ENCODE data around the gene GRK1. TPM values are rescaled to one million over a fixed set of nuclear protein-coding genes. Genes with fewer than 3 reads are reported as not detected.

GRK1 gene
- total RNA-seq, 4 donors from 2014 or later = 0.88 to 1.7 TPM; not detected in 2

- peak in 1 of 3 donors; percentile 38 for DNase-seq
Measured at GRCh38 chr13:113730258-113730691, 63.3 kb downstream of the GRK1 start.

GRCh38 chr13:113730831-113731191, 63.8 kb downstream of the GRK1 start:
- no peak overlapping the region for H3K27ac ChIP-seq
- H3K36me3 ChIP-seq = no peaks in the 10 kb centered on the region
- TF ChIP-seq CTCF (IDR thresholded peaks at IDR 0.05) (no peak), POLR2A (IDR thresholded peaks at IDR 0.05) (no peak)
- no peak overlapping the region for H3K4me3 ChIP-seq
- no peaks in the 10 kb centered on the region for H3K4me1 ChIP-seq
- no peaks in the 10 kb centered on the region for H3K27me3 ChIP-seq
- peak in 1 of 3 donors; percentile 32 for DNase-seq
- peaks cover 0 to 3% (median 0%) of the 10 kb centered on the region in 4 donors for H3K9me3 ChIP-seq

More at GRCh38 chr13:113730258-113730691, 63.3 kb downstream of the GRK1 start:
- TF ChIP-seq CTCF (IDR thresholded peaks at IDR 0.05) (no peak), POLR2A (IDR thresholded peaks at IDR 0.05) (no peak)
- Histone ChIP-seq H3K9me3 (peaks cover 0 to 3% (median 0%) of the 10 kb centered on the region in 4 donors), H3K27ac (no peak overlapping the region), H3K36me3 (no peaks in the 10 kb centered on the region), H3K4me1 (no peaks in the 10 kb centered on the region), H3K27me3 (no peaks in the 10 kb centered on the region), H3K4me3 (no peak overlapping the region)

GRCh38 chr13:113731192-113732175, 64.5 kb downstream of the GRK1 start:
- TF ChIP-seq CTCF (IDR thresholded peaks at IDR 0.05) (no peak), POLR2A (IDR thresholded peaks at IDR 0.05) (no peak)

GRCh38 chr13:113732176-113732960, 65.3 kb downstream of the GRK1 start:
- H3K27me3 ChIP-seq = no peaks in the 10 kb centered on the region
- H3K9me3 ChIP-seq = no peaks in the 10 kb centered on the region
- TF ChIP-seq POLR2A (IDR thresholded peaks at IDR 0.05) = no peak
- TF ChIP-seq CTCF (IDR thresholded peaks at IDR 0.05) = no peak
- no peaks in the 10 kb centered on the region for H3K4me1 ChIP-seq
- no peak overlapping the region for H3K27ac ChIP-seq
- no peaks in the 10 kb centered on the region for H3K36me3 ChIP-seq
- DNase-seq = peak in 1 of 3 donors; percentile 43
- no peak overlapping the region for H3K4me3 ChIP-seq

More at GRCh38 chr13:113731192-113732175, 64.5 kb downstream of the GRK1 start:
- no peak overlapping the region for H3K4me3 ChIP-seq
- H3K9me3 ChIP-seq = peaks cover 0 to 3% (median 0%) of the 10 kb centered on the region in 4 donors
- H3K36me3 ChIP-seq = no peaks in the 10 kb centered on the region
- peak in 1 of 3 donors; percentile 39 for DNase-seq
- H3K27me3 ChIP-seq = no peaks in the 10 kb centered on the region
- no peak overlapping the region for H3K27ac ChIP-seq
- no peaks in the 10 kb centered on the region for H3K4me1 ChIP-seq

All from Peyer's patch (tissue), 4 donors.